Adrenal gland (tissue), 12 donors: Measurements from ENCODE around the gene ARID3C. TPM values are rescaled to one million over a fixed set of nuclear protein-coding genes. Genes with fewer than 3 reads are reported as not detected.
A peak's percentile ranks its signal among the peaks of the same experiment; 100 is the strongest.

Source experiments
- DNase-seq, 7 donors: peaks; one replicate each; pipeline ENCODE4 v3.0.0-alpha.2; 2019 to 2020
- H3K27ac ChIP-seq, 5 donors: fragments of 200-600 bp; sonication (generic) in 4 of 5; 1 replicate in 3 of 5; 2 replicates in 2 of 5; pipeline versions ENCODE4 v1.5.1 to v1.8.0; 2016 to 2020; ENCODE audit warnings: mild to moderate bottlenecking in 1 of 5
- H3K27me3 ChIP-seq: fragments of 200-600 bp; 2 replicates; pipeline ENCODE4 v1.8.0; 2021
- H3K36me3 ChIP-seq, 2 donors: fragments of 200-600 bp; replicated peaks in 1 of 2; 1 replicate in 1 of 2; 2 replicates in 1 of 2; pipeline versions ENCODE4 v1.5.1 to v1.8.0; 2018 to 2022
- H3K4me1 ChIP-seq, 2 donors: fragments of 200-600 bp; replicated peaks in 1 of 2; 1 replicate in 1 of 2; 2 replicates in 1 of 2; pipeline versions ENCODE4 v1.5.1 to v1.8.0; 2018 to 2021
- H3K4me3 ChIP-seq, 4 donors: fragments of 200-600 bp; sonication (generic) in 3 of 4; one replicate each; pipeline ENCODE4 v1.5.1; 2016 to 2018
- H3K9me3 ChIP-seq, 3 donors: fragments of 200-600 bp; sonication (generic) in 1 of 3; replicated peaks in 1 of 3; 1 replicate in 2 of 3; 2 replicates in 1 of 3; pipeline versions ENCODE4 v1.5.1 to v1.8.0; 2016 to 2021
- CTCF ChIP-seq, 6 experiments: fragments of 450-650 bp in 4 of 6; fragments of 200-600 bp in 2 of 6; sonication (generic) in 1 of 6; IDR thresholded peaks; 1 replicate in 5 of 6; 2 replicates in 1 of 6; pipeline versions ENCODE4 v1.5.1 to v1.8.0; 2016 to 2021; ENCODE audit warnings: antibody characterized with exemption in 6 of 6, mild to moderate bottlenecking in 2 of 6, moderate library complexity in 1 of 6
- POLR2A ChIP-seq, 2 donors: fragments of 450-650 bp; IDR thresholded peaks; one replicate each; pipeline ENCODE4 v1.6.1; 2017; ENCODE audit warnings: antibody characterized with exemption in 2 of 2, mild to moderate bottlenecking in 2 of 2, moderate library complexity in 1 of 2
- WGBS, 4 donors: extraction: QIAGEN DNeasy Blood & Tissue Kit in 2 of 4; methylation state at CpG; one replicate each; pipeline versions ENCODE4 v1.1.5 to v1.1.7; 2013 to 2017; 5-methylcytosine and 5-hydroxymethylcytosine counted together
- intact Hi-C, 2 donors: fragments of 100-400 bp; cut with DNase I; formaldehyde crosslinking; loops; one replicate each; pipeline versions ENCODE4 v1.14.1 to v1.15.0; 2022 to 2023
- polyA plus RNA-seq, 3 donors: library from polyadenylated mRNA; stranded (reverse); fragments of 200-250 nt in 2 of 3; fragments of 350-450 nt in 1 of 3; fragmentation: Illumina TruSeq in 1 of 3; extraction: RNeasy Lipid Tissue Mini Kit (QIAGEN cat#74804) in 1 of 3; gene quantifications; one replicate each; pipeline ENCODE4 v1.2.3, GENCODE V29; 2013 to 2014
- total RNA-seq, 9 donors: library from RNA; depleted of rRNA in 4 of 9; stranded (reverse); fragments of >200 nt in 4 of 9; fragments of 120-200 nt in 1 of 9; fragmentation: NEBNext Ultra II Directional in 1 of 9; extraction: Animal tissue kit (Norgen Biotek cat#: 25700) in 1 of 9; gene quantifications; one replicate each; pipeline versions ENCODE4 v1.1.0 to v1.2.4, GENCODE V29; 2013 to 2023
- donor health status: healthy with polysubstance abuse.
- donor health status: Bipolar disorder and iron deficiency.
- donor health status: DM: yes; HTN: yes; CAD: no.
- donor health status: DM: no; HTN: no; CAD: no.
- donor health status: DM: no; HTN: no; CAD: no.
- donor health status: DM: yes; HTN: yes; CAD: no.

Gene ARID3C
- total and polyA plus RNA-seq, 12 donors: not detected

- Histone ChIP-seq H3K4me3 (peak within 1 kb of the TSS; percentile 35 to 85 (median 77)), H3K27me3 (no peaks in the 10 kb centered on the region), H3K9me3 (no peaks in the 10 kb centered on the region), H3K36me3 (peaks cover 0 to 33% of the 10 kb centered on the region in 2 donors), H3K27ac (peak within 1 kb of the TSS in 4 of 5 donors; percentile 19 to 87 (median 69)), H3K4me1 (peaks cover 6 to 15% of the 10 kb centered on the region in 2 donors)
- WGBS, 4 donors: 0 to 1% (median 1%) methylated on average over 12 to 77 of the region's 77 CpGs
- DNase-seq: peak; percentile 84 to 93 (median 88)
- intact Hi-C loops: no loop called here
- TF ChIP-seq POLR2A (IDR thresholded peaks at IDR 0.05) (peak in 1 of 2 donors; percentile 80), CTCF (IDR thresholded peaks at IDR 0.05) (no peak)
Observed at GRCh38 chr9:34611811-34612787, 16.8 kb downstream of the ARID3C start, which contains the start of gene RPP25L. TSS of gene RPP25L (minus strand) at chr9:34612097. CDS start at chr9:34611296, 801 bp downstream.

GRCh38 chr9:34611251-34611810 lies 17.5 kb downstream of the ARID3C start:
- peak in 2 of 7 donors; percentile 18 to 49 for DNase-seq

GRCh38 chr9:34610434-34611206 lies 18.2 kb downstream of the ARID3C start:
- peaks cover 6 to 15% of the 10 kb centered on the region in 2 donors for H3K4me1 ChIP-seq
- no peak overlapping the region for H3K27ac ChIP-seq
- WGBS, 4 donors: 79 to 96% (median 95%) methylated on average over 2 to 20 of the region's 20 CpGs
- no peak for TF ChIP-seq CTCF (IDR thresholded peaks at IDR 0.05)
- no peak for TF ChIP-seq POLR2A (IDR thresholded peaks at IDR 0.05)
- H3K36me3 ChIP-seq: peaks cover 0 to 20% of the 10 kb centered on the region in 2 donors
- peak overlapping the region in 1 of 4 donors; percentile 82 for H3K4me3 ChIP-seq
- no peaks in the 10 kb centered on the region for H3K9me3 ChIP-seq
- intact Hi-C loops: no loop called here
- no peaks in the 10 kb centered on the region for H3K27me3 ChIP-seq
- DNase-seq: no peak

More at GRCh38 chr9:34611251-34611810, 17.5 kb downstream of the ARID3C start:
- H3K9me3 ChIP-seq: no peaks in the 10 kb centered on the region
- H3K27me3 ChIP-seq: no peaks in the 10 kb centered on the region
- H3K4me3 ChIP-seq: peak overlapping the region; percentile 35 to 85 (median 77)
- peak overlapping the region in 4 of 5 donors; percentile 19 to 87 (median 69) for H3K27ac ChIP-seq
- WGBS, 4 donors: 50 to 80% (median 56%) methylated on average over 2 to 10 of the region's 10 CpGs
- peaks cover 0 to 25% of the 10 kb centered on the region in 2 donors for H3K36me3 ChIP-seq
- TF ChIP-seq CTCF (IDR thresholded peaks at IDR 0.05) (no peak), POLR2A (IDR thresholded peaks at IDR 0.05) (no peak)
- H3K4me1 ChIP-seq: peaks cover 6 to 15% of the 10 kb centered on the region in 2 donors
- intact Hi-C loops: no loop called here
